Activated CD4-positive, CD25-positive, alpha-beta regulatory T cell treated with anti-CD3 and anti-CD28 coated beads, Interleukin-2, amount 50 U/mL, for 16 hours (primary cell): Measurements from ENCODE around the gene SMNDC1.
"Not testable (repeated sequence)": the region's sequence is repeated elsewhere in the genome, so short reads cannot be mapped to it uniquely, and the experiment has no call there.

Experiments used
- DNase-seq: peaks from one replicate; pipeline ENCODE4 v3.0.0-alpha.2; 2020; ENCODE audit warnings: low read depth, low spot score

The SMNDC1 gene

GRCh38 chr10:110284262-110284661, 20.5 kb downstream of the SMNDC1 start:
- DNase-seq = no peak

GRCh38 chr10:110279407-110279986, 25.2 kb downstream of the SMNDC1 start:
- DNase-seq = no peak

GRCh38 chr10:110278562-110279406, 25.9 kb downstream of the SMNDC1 start:
- DNase-seq = no peak

- no peak for DNase-seq
Measured at GRCh38 chr10:110277591-110277990, 27.1 kb downstream of the SMNDC1 start.

- no peak for DNase-seq
Measured at GRCh38 chr10:110276603-110277002, 28.1 kb downstream of the SMNDC1 start.

- DNase-seq = no peak
Measured at GRCh38 chr10:110275128-110275729, 29.5 kb downstream of the SMNDC1 start.

- DNase-seq = no peak
Measured at GRCh38 chr10:110274647-110275046, 30.1 kb downstream of the SMNDC1 start.

GRCh38 chr10:110274072-110274627, 30.6 kb downstream of the SMNDC1 start:
- no peak for DNase-seq

- DNase-seq = no peak
Measured at GRCh38 chr10:110273474-110273873, 31.2 kb downstream of the SMNDC1 start.

- DNase-seq = not testable (repeated sequence)
Measured at GRCh38 chr10:110272995-110273394, 31.7 kb downstream of the SMNDC1 start.

GRCh38 chr10:110269374-110270318, 35.1 kb downstream of the SMNDC1 start:
- DNase-seq = no peak

GRCh38 chr10:110268971-110269370, 35.7 kb downstream of the SMNDC1 start:
- DNase-seq = no peak

- no peak for DNase-seq
Measured at GRCh38 chr10:110268442-110268841, 36.3 kb downstream of the SMNDC1 start.

- DNase-seq = no peak
Measured at GRCh38 chr10:110267276-110267675, 37.4 kb downstream of the SMNDC1 start.

GRCh38 chr10:110265573-110266193, 39.0 kb downstream of the SMNDC1 start:
- no peak for DNase-seq

- DNase-seq = no peak
Measured at GRCh38 chr10:110263164-110263563, 41.6 kb downstream of the SMNDC1 start.

GRCh38 chr10:110260746-110261477, 43.8 kb downstream of the SMNDC1 start:
- no peak for DNase-seq

- no peak for DNase-seq
Measured at GRCh38 chr10:110259317-110259716, 45.4 kb downstream of the SMNDC1 start.

- no peak for DNase-seq
Measured at GRCh38 chr10:110258542-110258941, 46.2 kb downstream of the SMNDC1 start.

- no peak for DNase-seq
Measured at GRCh38 chr10:110254467-110254866, 50.3 kb downstream of the SMNDC1 start.
